ENCODE data around the gene WDR87. TPM values are rescaled to one million over a fixed set of nuclear protein-coding genes. Genes with fewer than 3 reads are reported as not detected.
"Not testable (repeated sequence)": the region's sequence is repeated elsewhere in the genome, so short reads cannot be mapped to it uniquely, and the experiment has no call there.

Gene WDR87
- total RNA-seq, 2 experiments from 2014 or later = not detected

- POLR2A ChIA-PET = no interaction called here
- ATAC-seq (ENCODE audit: low read depth) = no peak
Observed at GRCh38 chr19:37886571-37886970, 19.8 kb downstream of the WDR87 start.

GRCh38 chr19:37885392-37885791 is 21.0 kb downstream of the WDR87 start:
- POLR2A ChIA-PET = no interaction called here
- no peak overlapping the region for H3K27ac Mint-ChIP-seq
- ATAC-seq (ENCODE audit: low read depth) = no peak
- H3K36me3 Mint-ChIP-seq = no peaks in the 10 kb centered on the region
- no peaks in the 10 kb centered on the region for H3K4me1 Mint-ChIP-seq
- no peak overlapping the region for H3K4me3 Mint-ChIP-seq
- H3K9me3 Mint-ChIP-seq = peaks cover 2% of the 10 kb centered on the region
- no peaks in the 10 kb centered on the region for H3K27me3 Mint-ChIP-seq
- DNase-seq = no peak

More at GRCh38 chr19:37886571-37886970, 19.8 kb downstream of the WDR87 start:
- DNase-seq = no peak
- H3K4me3 Mint-ChIP-seq = no peak overlapping the region
- no peaks in the 10 kb centered on the region for H3K36me3 Mint-ChIP-seq
- H3K27ac Mint-ChIP-seq = no peak overlapping the region
- no peaks in the 10 kb centered on the region for H3K4me1 Mint-ChIP-seq
- peaks cover 2% of the 10 kb centered on the region for H3K27me3 Mint-ChIP-seq
- H3K9me3 Mint-ChIP-seq = peaks cover 2% of the 10 kb centered on the region

- no peaks in the 10 kb centered on the region for H3K4me1 Mint-ChIP-seq
Observed at GRCh38 chr19:37877147-37877546, 29.2 kb downstream of the WDR87 start.

GRCh38 chr19:37876032-37876431 is 30.4 kb downstream of the WDR87 start:
- H3K27me3 Mint-ChIP-seq = no peaks in the 10 kb centered on the region
- no peak for DNase-seq
- H3K4me3 Mint-ChIP-seq = no peak overlapping the region
- H3K9me3 Mint-ChIP-seq = peaks cover 20% of the 10 kb centered on the region
- no peaks in the 10 kb centered on the region for H3K36me3 Mint-ChIP-seq
- no peak overlapping the region for H3K27ac Mint-ChIP-seq
- POLR2A ChIA-PET = no interaction called here
- H3K4me1 Mint-ChIP-seq = no peaks in the 10 kb centered on the region
- ATAC-seq (ENCODE audit: low read depth) = no peak

More at GRCh38 chr19:37877147-37877546, 29.2 kb downstream of the WDR87 start:
- DNase-seq (no peak), ATAC-seq (ENCODE audit: low read depth) (no peak)
- Mint-ChIP-seq H3K36me3 (no peaks in the 10 kb centered on the region), H3K9me3 (peaks cover 17% of the 10 kb centered on the region), H3K4me3 (no peak overlapping the region), H3K27me3 (no peaks in the 10 kb centered on the region), H3K27ac (no peak overlapping the region)
- POLR2A ChIA-PET = interaction anchor here (0.6 kb wide), 1 partner anchor 225 kb away, joined by 3 read pairs; no protein-coding TSS in a partner anchor

- POLR2A ChIA-PET = no interaction called here
- Mint-ChIP-seq H3K36me3 (no peaks in the 10 kb centered on the region), H3K27ac (no peak overlapping the region), H3K4me3 (no peak overlapping the region), H3K27me3 (no peaks in the 10 kb centered on the region), H3K9me3 (peaks cover 24% of the 10 kb centered on the region), H3K4me1 (no peaks in the 10 kb centered on the region)
- DNase-seq = no peak
- no peak for ATAC-seq (ENCODE audit: low read depth)
Observed at GRCh38 chr19:37874784-37875183, 31.6 kb downstream of the WDR87 start.

- Mint-ChIP-seq H3K27ac (no peak overlapping the region), H3K4me3 (no peak overlapping the region), H3K9me3 (peaks cover 23% of the 10 kb centered on the region), H3K36me3 (no peaks in the 10 kb centered on the region), H3K4me1 (no peaks in the 10 kb centered on the region), H3K27me3 (peaks cover 1% of the 10 kb centered on the region)
- no peak for DNase-seq
- POLR2A ChIA-PET = no interaction called here
- no peak for ATAC-seq (ENCODE audit: low read depth)
Observed at GRCh38 chr19:37872383-37872782, 34.0 kb downstream of the WDR87 start.

- no peak overlapping the region for H3K27ac Mint-ChIP-seq
- no peaks in the 10 kb centered on the region for H3K4me1 Mint-ChIP-seq
- H3K9me3 Mint-ChIP-seq = peaks cover 19% of the 10 kb centered on the region
- POLR2A ChIA-PET = no interaction called here
- no peak for ATAC-seq (ENCODE audit: low read depth)
- H3K27me3 Mint-ChIP-seq = peaks cover 3% of the 10 kb centered on the region
- no peak for DNase-seq
- no peak overlapping the region for H3K4me3 Mint-ChIP-seq
- H3K36me3 Mint-ChIP-seq = no peaks in the 10 kb centered on the region
Observed at GRCh38 chr19:37869766-37870340, 36.5 kb downstream of the WDR87 start.

- POLR2A ChIA-PET = no interaction called here
- no peaks in the 10 kb centered on the region for H3K36me3 Mint-ChIP-seq
Observed at GRCh38 chr19:37867831-37868230, 38.6 kb downstream of the WDR87 start.

GRCh38 chr19:37865930-37866329 is 40.5 kb downstream of the WDR87 start:
- ATAC-seq (ENCODE audit: low read depth); H3K36me3 Mint-ChIP-seq: not testable (repeated sequence)

More at GRCh38 chr19:37867831-37868230, 38.6 kb downstream of the WDR87 start:
- Mint-ChIP-seq H3K27ac (no peak overlapping the region), H3K27me3 (peaks cover 3% of the 10 kb centered on the region), H3K4me1 (no peaks in the 10 kb centered on the region), H3K9me3 (peaks cover 18% of the 10 kb centered on the region), H3K4me3 (no peak overlapping the region)
- DNase-seq (no peak), ATAC-seq (ENCODE audit: low read depth) (no peak)

GRCh38 chr19:37864501-37864900 is 41.9 kb downstream of the WDR87 start:
- DNase-seq = no peak
- H3K9me3 Mint-ChIP-seq = peaks cover 3% of the 10 kb centered on the region
- H3K27me3 Mint-ChIP-seq = peaks cover 3% of the 10 kb centered on the region
- POLR2A ChIA-PET = no interaction called here
- H3K27ac Mint-ChIP-seq = no peak overlapping the region
- H3K36me3 Mint-ChIP-seq = no peaks in the 10 kb centered on the region
- ATAC-seq (ENCODE audit: low read depth) = no peak
- H3K4me1 Mint-ChIP-seq = no peaks in the 10 kb centered on the region
- H3K4me3 Mint-ChIP-seq = no peak overlapping the region

More at GRCh38 chr19:37865930-37866329, 40.5 kb downstream of the WDR87 start:
- H3K27me3 Mint-ChIP-seq, POLR2A ChIA-PET, H3K27ac Mint-ChIP-seq, H3K4me3 Mint-ChIP-seq, H3K4me1 Mint-ChIP-seq, H3K9me3 Mint-ChIP-seq, DNase-seq: not testable (repeated sequence)

GRCh38 chr19:37855098-37855497 is 51.3 kb downstream of the WDR87 start:
- Mint-ChIP-seq H3K4me1 (no peaks in the 10 kb centered on the region), H3K9me3 (peaks cover 6% of the 10 kb centered on the region), H3K4me3 (no peak overlapping the region), H3K27ac (no peak overlapping the region), H3K27me3 (peaks cover 2% of the 10 kb centered on the region), H3K36me3 (no peaks in the 10 kb centered on the region)
- ATAC-seq (ENCODE audit: low read depth) = no peak
- POLR2A ChIA-PET = no interaction called here
- DNase-seq = peak; percentile 41

GRCh38 chr19:37845932-37846331 is 60.5 kb downstream of the WDR87 start:
- no peaks in the 10 kb centered on the region for H3K36me3 Mint-ChIP-seq
- no peak for DNase-seq
- H3K4me1 Mint-ChIP-seq = no peaks in the 10 kb centered on the region
- POLR2A ChIA-PET = no interaction called here
- no peak for ATAC-seq (ENCODE audit: low read depth)
- no peak overlapping the region for H3K27ac Mint-ChIP-seq
- H3K9me3 Mint-ChIP-seq = peaks cover 11% of the 10 kb centered on the region
- no peaks in the 10 kb centered on the region for H3K27me3 Mint-ChIP-seq
- H3K4me3 Mint-ChIP-seq = no peak overlapping the region

Measured in activated naive CD8-positive, alpha-beta T cell treated with anti-CD3 and anti-CD28 coated beads, Interleukin-2, amount 10 ng/mL, durations not matched to agents 7 days and 5 days (primary cell).